IPS-18a (cell line): ENCODE data around the gene UBIAD1.
"Not testable (repeated sequence)": the region's sequence is repeated elsewhere in the genome, so short reads cannot be mapped to it uniquely, and the experiment has no call there.

Experiments
- H3K27ac ChIP-seq: one replicate; pipeline ENCODE4 v1.5.1; 2013; ENCODE audit warnings: low read length
- H3K27me3 ChIP-seq: one replicate; pipeline ENCODE4 v1.6.1; 2013; ENCODE audit warnings: mild to moderate bottlenecking, low read length; ENCODE audit not compliant: control insufficient read depth, insufficient read depth
- H3K36me3 ChIP-seq: one replicate; pipeline ENCODE4 v1.6.1; 2013; ENCODE audit warnings: low read depth, low read length; ENCODE audit not compliant: control insufficient read depth
- H3K4me1 ChIP-seq: one replicate; pipeline ENCODE4 v1.6.1; 2013; ENCODE audit warnings: low read depth, low read length; ENCODE audit not compliant: control insufficient read depth
- H3K4me3 ChIP-seq: one replicate; pipeline ENCODE4 v1.5.1; 2013; ENCODE audit warnings: low read length
- H3K9ac ChIP-seq: one replicate; pipeline ENCODE4 v1.6.1; 2013; ENCODE audit warnings: mild to moderate bottlenecking, low read length, moderate library complexity
- H3K9me3 ChIP-seq: one replicate; pipeline ENCODE4 v1.6.1; 2013; ENCODE audit warnings: low read depth, low read length; ENCODE audit not compliant: control insufficient read depth

Gene UBIAD1

GRCh38 chr1:11298390-11299224 lies 25.6 kb downstream of the UBIAD1 start:
- H3K9ac ChIP-seq: no peak overlapping the region
- H3K27me3 ChIP-seq: no peaks in the 10 kb centered on the region
- no peaks in the 10 kb centered on the region for H3K36me3 ChIP-seq
- H3K4me1 ChIP-seq: no peaks in the 10 kb centered on the region
- H3K9me3 ChIP-seq: no peaks in the 10 kb centered on the region
- H3K4me3 ChIP-seq: no peak overlapping the region
- no peak overlapping the region for H3K27ac ChIP-seq

GRCh38 chr1:11299225-11299574 lies 26.2 kb downstream of the UBIAD1 start:
- Histone ChIP-seq H3K9ac (no peak overlapping the region), H3K4me3 (no peak overlapping the region), H3K27ac (no peak overlapping the region), H3K27me3 (no peaks in the 10 kb centered on the region), H3K36me3 (no peaks in the 10 kb centered on the region), H3K4me1 (no peaks in the 10 kb centered on the region), H3K9me3 (no peaks in the 10 kb centered on the region)

GRCh38 chr1:11301601-11302000 lies 28.6 kb downstream of the UBIAD1 start:
- no peak overlapping the region for H3K9ac ChIP-seq
- H3K4me3 ChIP-seq: no peak overlapping the region
- H3K4me1 ChIP-seq: no peaks in the 10 kb centered on the region
- H3K27ac ChIP-seq: no peak overlapping the region
- H3K36me3 ChIP-seq: no peaks in the 10 kb centered on the region
- no peaks in the 10 kb centered on the region for H3K9me3 ChIP-seq
- no peaks in the 10 kb centered on the region for H3K27me3 ChIP-seq

- no peaks in the 10 kb centered on the region for H3K9me3 ChIP-seq
- no peaks in the 10 kb centered on the region for H3K36me3 ChIP-seq
- no peaks in the 10 kb centered on the region for H3K4me1 ChIP-seq
- H3K4me3 ChIP-seq: no peak overlapping the region
- H3K9ac ChIP-seq: no peak overlapping the region
- H3K27ac ChIP-seq: no peak overlapping the region
- no peaks in the 10 kb centered on the region for H3K27me3 ChIP-seq
Measured at GRCh38 chr1:11302366-11302765, 29.4 kb downstream of the UBIAD1 start.

- not testable (repeated sequence) for H3K4me3 ChIP-seq, H3K4me1 ChIP-seq, H3K9ac ChIP-seq, H3K27me3 ChIP-seq, H3K27ac ChIP-seq, H3K9me3 ChIP-seq, H3K36me3 ChIP-seq
Measured at GRCh38 chr1:11305516-11305915, 32.5 kb downstream of the UBIAD1 start.

GRCh38 chr1:11307852-11308251 lies 34.9 kb downstream of the UBIAD1 start:
- H3K9ac ChIP-seq: no peak overlapping the region
- H3K36me3 ChIP-seq: no peaks in the 10 kb centered on the region
- H3K4me1 ChIP-seq: peaks cover 6% of the 10 kb centered on the region
- H3K27ac ChIP-seq: no peak overlapping the region
- H3K9me3 ChIP-seq: no peaks in the 10 kb centered on the region
- no peak overlapping the region for H3K4me3 ChIP-seq
- H3K27me3 ChIP-seq: no peaks in the 10 kb centered on the region

GRCh38 chr1:11308699-11309224 lies 35.8 kb downstream of the UBIAD1 start:
- peaks cover 6% of the 10 kb centered on the region for H3K4me1 ChIP-seq
- H3K27me3 ChIP-seq: no peaks in the 10 kb centered on the region
- no peak overlapping the region for H3K27ac ChIP-seq
- no peaks in the 10 kb centered on the region for H3K9me3 ChIP-seq
- no peaks in the 10 kb centered on the region for H3K36me3 ChIP-seq
- no peak overlapping the region for H3K4me3 ChIP-seq
- H3K9ac ChIP-seq: no peak overlapping the region

GRCh38 chr1:11309385-11309784 lies 36.4 kb downstream of the UBIAD1 start:
- no peaks in the 10 kb centered on the region for H3K36me3 ChIP-seq
- H3K4me1 ChIP-seq: peaks cover 6% of the 10 kb centered on the region
- no peak overlapping the region for H3K4me3 ChIP-seq
- no peak overlapping the region for H3K9ac ChIP-seq
- H3K27ac ChIP-seq: no peak overlapping the region
- H3K9me3 ChIP-seq: no peaks in the 10 kb centered on the region
- H3K27me3 ChIP-seq: no peaks in the 10 kb centered on the region

GRCh38 chr1:11311816-11312755 lies 39.1 kb downstream of the UBIAD1 start:
- Histone ChIP-seq H3K4me1 (peaks cover 6% of the 10 kb centered on the region), H3K27ac (no peak overlapping the region), H3K27me3 (no peaks in the 10 kb centered on the region), H3K9me3 (no peaks in the 10 kb centered on the region), H3K4me3 (no peak overlapping the region), H3K36me3 (no peaks in the 10 kb centered on the region), H3K9ac (no peak overlapping the region)

GRCh38 chr1:11314959-11315358 lies 42.0 kb downstream of the UBIAD1 start:
- H3K9ac ChIP-seq: no peak overlapping the region

GRCh38 chr1:11316701-11317100 lies 43.7 kb downstream of the UBIAD1 start:
- Histone ChIP-seq H3K9ac (no peak overlapping the region), H3K27ac (no peak overlapping the region), H3K9me3 (no peaks in the 10 kb centered on the region), H3K4me1 (peaks cover 5% of the 10 kb centered on the region), H3K36me3 (no peaks in the 10 kb centered on the region), H3K4me3 (no peak overlapping the region), H3K27me3 (no peaks in the 10 kb centered on the region)

More at GRCh38 chr1:11314959-11315358, 42.0 kb downstream of the UBIAD1 start:
- Histone ChIP-seq H3K27me3 (no peaks in the 10 kb centered on the region), H3K4me1 (peaks cover 6% of the 10 kb centered on the region), H3K27ac (no peak overlapping the region), H3K36me3 (no peaks in the 10 kb centered on the region), H3K4me3 (no peak overlapping the region), H3K9me3 (no peaks in the 10 kb centered on the region)
